Endodermal cell (in vitro differentiated cells): ENCODE measurements around the gene HERC3. TPM values are rescaled to one million over a fixed set of nuclear protein-coding genes. Genes with fewer than 3 reads are reported as not detected.

ENCODE experiments used
- DNase-seq: peaks from one replicate; pipeline ENCODE4 v3.0.0-alpha.2; 2017
- H3K27ac ChIP-seq: 2 replicates; pipeline ENCODE4 v1.5.1; 2013; ENCODE audit warnings: mild to moderate bottlenecking, low read depth, low read length, moderate library complexity
- H3K27me3 ChIP-seq: 2 replicates; pipeline ENCODE4 v1.6.1; 2013; ENCODE audit warnings: mild to moderate bottlenecking, low read length, moderate library complexity; ENCODE audit not compliant: insufficient read depth, control insufficient read depth, poor library complexity, severe bottlenecking
- H3K36me3 ChIP-seq: 2 replicates; pipeline ENCODE4 v1.7.0; 2013; ENCODE audit warnings: mild to moderate bottlenecking, low read length, moderate library complexity; ENCODE audit not compliant: control insufficient read depth, insufficient read depth
- H3K4me1 ChIP-seq: one replicate; pipeline ENCODE4 v1.7.0; 2013; ENCODE audit warnings: low read length; ENCODE audit not compliant: control insufficient read depth, insufficient read depth
- H3K4me3 ChIP-seq: 2 replicates; pipeline ENCODE4 v1.5.1; 2013; ENCODE audit warnings: mild to moderate bottlenecking, low read length, moderate library complexity
- H3K9ac ChIP-seq: 2 replicates; pipeline ENCODE4 v1.6.1; 2013; ENCODE audit warnings: mild to moderate bottlenecking, low read length, moderate library complexity; ENCODE audit not compliant: poor library complexity, severe bottlenecking; ENCODE audit errors: extremely low read depth
- H3K9me3 ChIP-seq: 2 replicates; pipeline ENCODE4 v1.6.1; 2013; ENCODE audit warnings: mild to moderate bottlenecking, low read length, moderate library complexity; ENCODE audit not compliant: control insufficient read depth
- H3K27ac Mint-ChIP-seq: 2 replicates; pipeline ENCODE4 v1.8.0; 2020; ENCODE audit warnings: mixed read lengths
- H3K27me3 Mint-ChIP-seq: 2 replicates; pipeline ENCODE4 v1.8.0; 2021; ENCODE audit warnings: mild to moderate bottlenecking, mixed read lengths; ENCODE audit not compliant: insufficient read depth
- H3K36me3 Mint-ChIP-seq: 2 replicates; pipeline ENCODE4 v1.8.0; 2020; ENCODE audit warnings: low read depth, mixed read lengths
- H3K4me1 Mint-ChIP-seq: 2 replicates; pipeline ENCODE4 v1.8.0; 2020; ENCODE audit warnings: mixed read lengths
- H3K4me3 Mint-ChIP-seq: 2 replicates; pipeline ENCODE4 v1.8.0; 2020; ENCODE audit warnings: mild to moderate bottlenecking, moderate library complexity, mixed read lengths
- H3K9me3 Mint-ChIP-seq: 2 replicates; pipeline ENCODE4 v1.8.0; 2020; ENCODE audit warnings: mild to moderate bottlenecking, mixed read lengths
- WGBS, 2 experiments: methylation state at CpG; one replicate each; pipeline versions ENCODE4 v1.1.5 to v1.1.7; 2013; ENCODE audit warnings: missing lambda C conversion rate in 2 of 2, mixed read lengths in 1 of 2; ENCODE audit not compliant: insufficient coverage in 1 of 2, insufficient read length in 1 of 2; 5-methylcytosine and 5-hydroxymethylcytosine counted together
- total RNA-seq, 2 donors: library from RNA; stranded (reverse); fragmentation: NEBNext Ultra II Directional in 1 of 2; extraction: Animal tissue kit (Norgen Biotek cat#: 25700) in 1 of 2; gene quantifications; 2 replicates in 1 of 2; 3 replicates in 1 of 2; pipeline ENCODE4 v1.2.1, GENCODE V29; 2021
- TF ChIP-seq, protein P1 (sequence below): fragments of 200-600 bp; sonication (generic); conservative IDR thresholded peaks from 2 replicates; pipeline ENCODE4 v1.5.0; 2021; ENCODE audit warnings: antibody characterized with exemption, mild to moderate bottlenecking

Gene HERC3
- total RNA-seq, 2 donors from 2014 or later: 4.4 to 5.9 TPM

DNA sequence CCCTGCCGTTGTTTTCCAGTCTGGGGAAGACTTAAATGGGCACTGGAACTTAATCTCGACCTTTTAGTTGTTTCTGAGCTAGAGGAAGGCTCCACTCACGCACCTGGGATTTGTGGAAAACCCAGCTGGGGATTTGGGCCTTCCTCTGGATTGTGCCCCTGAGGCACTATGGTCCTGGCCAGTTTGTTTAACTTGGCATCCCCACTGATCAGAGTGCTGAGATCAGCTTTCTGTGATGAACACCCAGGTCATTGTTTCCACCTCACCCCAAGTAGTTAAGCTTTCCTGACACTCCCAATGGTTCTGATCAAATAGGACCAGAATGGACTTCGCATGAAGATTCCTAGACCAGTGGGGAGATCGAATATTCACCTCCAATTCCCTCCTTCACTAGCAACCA lies 125.8 kb downstream of the HERC3 start:
- Mint-ChIP-seq H3K4me3 (no peak overlapping the region), H3K27me3 (no peaks in the 10 kb centered on the region), H3K36me3 (peaks cover 16% of the 10 kb centered on the region), H3K4me1 (no peaks in the 10 kb centered on the region), H3K9me3 (peaks cover 18% of the 10 kb centered on the region), H3K27ac (no peak overlapping the region)
- DNase-seq: no peak
- Histone ChIP-seq H3K27me3 (no peaks in the 10 kb centered on the region), H3K9me3 (peaks cover 25% of the 10 kb centered on the region), H3K27ac (no peak overlapping the region), H3K36me3 (no peaks in the 10 kb centered on the region), H3K4me1 (no peaks in the 10 kb centered on the region), H3K9ac (no peak overlapping the region), H3K4me3 (no peak overlapping the region)
- TF ChIP-seq, protein P1, sequence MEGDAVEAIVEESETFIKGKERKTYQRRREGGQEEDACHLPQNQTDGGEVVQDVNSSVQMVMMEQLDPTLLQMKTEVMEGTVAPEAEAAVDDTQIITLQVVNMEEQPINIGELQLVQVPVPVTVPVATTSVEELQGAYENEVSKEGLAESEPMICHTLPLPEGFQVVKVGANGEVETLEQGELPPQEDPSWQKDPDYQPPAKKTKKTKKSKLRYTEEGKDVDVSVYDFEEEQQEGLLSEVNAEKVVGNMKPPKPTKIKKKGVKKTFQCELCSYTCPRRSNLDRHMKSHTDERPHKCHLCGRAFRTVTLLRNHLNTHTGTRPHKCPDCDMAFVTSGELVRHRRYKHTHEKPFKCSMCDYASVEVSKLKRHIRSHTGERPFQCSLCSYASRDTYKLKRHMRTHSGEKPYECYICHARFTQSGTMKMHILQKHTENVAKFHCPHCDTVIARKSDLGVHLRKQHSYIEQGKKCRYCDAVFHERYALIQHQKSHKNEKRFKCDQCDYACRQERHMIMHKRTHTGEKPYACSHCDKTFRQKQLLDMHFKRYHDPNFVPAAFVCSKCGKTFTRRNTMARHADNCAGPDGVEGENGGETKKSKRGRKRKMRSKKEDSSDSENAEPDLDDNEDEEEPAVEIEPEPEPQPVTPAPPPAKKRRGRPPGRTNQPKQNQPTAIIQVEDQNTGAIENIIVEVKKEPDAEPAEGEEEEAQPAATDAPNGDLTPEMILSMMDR: no peak
- 93 to 97% methylated on average over 3 to 5 of the region's 5 CpGs for WGBS, 2 experiments

DNA sequence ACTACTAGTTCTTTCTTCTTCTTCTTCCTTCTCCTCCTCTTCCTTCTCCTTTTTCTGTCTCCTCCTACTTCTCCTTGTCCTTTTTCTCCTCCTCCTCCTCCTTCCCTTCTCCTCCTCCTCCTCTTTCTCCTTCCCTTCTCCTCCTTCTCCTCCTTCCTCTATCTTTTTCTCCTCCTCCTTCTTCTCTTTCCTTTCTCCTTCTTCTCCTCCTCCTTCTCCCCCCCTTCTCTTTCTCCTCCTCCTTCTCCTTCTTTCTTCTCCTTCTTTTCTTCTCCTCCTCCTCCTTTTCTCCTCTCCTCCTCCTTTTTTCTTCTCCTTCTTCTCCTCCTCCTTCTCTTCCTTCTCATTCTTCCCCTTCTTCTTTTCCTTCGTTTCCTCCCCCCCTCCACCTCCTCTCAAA lies 127.1 kb downstream of the HERC3 start:
- H3K9me3 ChIP-seq: peaks cover 25% of the 10 kb centered on the region
- H3K4me1 ChIP-seq: no peaks in the 10 kb centered on the region
- H3K9ac ChIP-seq: no peak overlapping the region
- TF ChIP-seq, protein P1: no peak
- H3K9me3 Mint-ChIP-seq: peaks cover 18% of the 10 kb centered on the region
- no peaks in the 10 kb centered on the region for H3K36me3 ChIP-seq
- H3K27me3 Mint-ChIP-seq: no peaks in the 10 kb centered on the region
- H3K36me3 Mint-ChIP-seq: peaks cover 16% of the 10 kb centered on the region
- no peak overlapping the region for H3K27ac Mint-ChIP-seq
- 100% methylated on average over 1 of the region's 1 CpG; no CpG with 5 or more reads in 1 of the 2 experiments for WGBS, 2 experiments
- DNase-seq: no peak
- no peak overlapping the region for H3K27ac ChIP-seq
- H3K27me3 ChIP-seq: no peaks in the 10 kb centered on the region
- H3K4me1 Mint-ChIP-seq: no peaks in the 10 kb centered on the region
- H3K4me3 Mint-ChIP-seq: no peak overlapping the region
- H3K4me3 ChIP-seq: no peak overlapping the region

DNA sequence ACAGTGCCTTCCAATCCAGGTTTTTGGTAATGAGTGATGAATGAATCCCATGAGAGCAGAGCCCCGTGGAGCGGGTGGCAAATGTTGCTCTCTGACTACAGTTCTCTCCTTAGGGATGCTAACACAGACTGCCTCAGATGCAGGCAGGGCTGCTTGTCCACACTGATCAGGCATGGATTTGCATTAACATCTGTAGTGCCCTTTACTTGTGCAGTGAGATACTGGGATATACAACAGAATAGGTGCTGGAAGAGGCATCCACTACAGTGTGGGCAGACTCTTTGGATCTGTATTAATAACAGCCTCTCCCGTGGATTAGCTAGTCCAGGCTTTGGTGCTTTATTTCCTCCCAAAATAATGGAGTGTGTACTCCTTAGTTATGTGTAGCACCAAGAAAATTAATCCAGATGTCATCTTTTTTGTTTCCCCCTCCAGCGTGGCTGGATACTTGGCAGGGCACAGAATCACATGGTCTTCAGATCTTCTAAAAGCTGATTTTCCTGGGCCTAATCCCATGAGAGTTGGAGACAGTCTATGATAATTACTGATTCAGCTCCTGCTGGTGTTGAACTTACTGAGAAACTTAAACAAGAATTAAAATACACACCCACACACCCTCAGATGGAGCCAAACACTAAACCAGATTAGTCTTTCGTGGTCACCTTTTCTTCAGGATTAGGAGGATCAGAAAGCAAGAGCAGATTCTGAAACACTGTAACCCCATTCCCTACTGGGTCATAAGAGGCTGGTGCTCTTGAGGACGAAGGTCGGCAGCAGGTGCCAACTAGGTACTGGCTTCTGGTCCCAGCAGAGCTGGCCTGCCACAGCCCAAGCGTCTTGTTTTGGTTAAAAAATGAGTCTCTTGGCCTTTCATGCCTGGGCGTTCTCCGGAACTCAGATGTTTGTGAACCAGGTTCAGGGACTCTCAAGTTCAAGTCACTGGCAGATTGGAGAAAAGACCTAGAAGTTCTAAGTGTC lies 128.5 kb downstream of the HERC3 start:
- Mint-ChIP-seq H3K9me3 (peaks cover 18% of the 10 kb centered on the region), H3K4me1 (no peaks in the 10 kb centered on the region), H3K27me3 (no peaks in the 10 kb centered on the region), H3K27ac (no peak overlapping the region), H3K4me3 (no peak overlapping the region), H3K36me3 (peaks cover 16% of the 10 kb centered on the region)
- no peaks in the 10 kb centered on the region for H3K36me3 ChIP-seq
- H3K27ac ChIP-seq: no peak overlapping the region
- WGBS, 2 experiments: 92 to 93% methylated on average over 9 to 10 of the region's 10 CpGs
- no peaks in the 10 kb centered on the region for H3K4me1 ChIP-seq
- TF ChIP-seq, protein P1: no peak
- H3K27me3 ChIP-seq: no peaks in the 10 kb centered on the region
- H3K4me3 ChIP-seq: no peak overlapping the region
- DNase-seq: peak; percentile 24
- H3K9me3 ChIP-seq: peaks cover 25% of the 10 kb centered on the region
- H3K9ac ChIP-seq: no peak overlapping the region
